ENCODE data around the gene TBC1D5.
"Not testable (repeated sequence)": the region's sequence is repeated elsewhere in the genome, so short reads cannot be mapped to it uniquely, and the experiment has no call there.

The TBC1D5 gene

DNA sequence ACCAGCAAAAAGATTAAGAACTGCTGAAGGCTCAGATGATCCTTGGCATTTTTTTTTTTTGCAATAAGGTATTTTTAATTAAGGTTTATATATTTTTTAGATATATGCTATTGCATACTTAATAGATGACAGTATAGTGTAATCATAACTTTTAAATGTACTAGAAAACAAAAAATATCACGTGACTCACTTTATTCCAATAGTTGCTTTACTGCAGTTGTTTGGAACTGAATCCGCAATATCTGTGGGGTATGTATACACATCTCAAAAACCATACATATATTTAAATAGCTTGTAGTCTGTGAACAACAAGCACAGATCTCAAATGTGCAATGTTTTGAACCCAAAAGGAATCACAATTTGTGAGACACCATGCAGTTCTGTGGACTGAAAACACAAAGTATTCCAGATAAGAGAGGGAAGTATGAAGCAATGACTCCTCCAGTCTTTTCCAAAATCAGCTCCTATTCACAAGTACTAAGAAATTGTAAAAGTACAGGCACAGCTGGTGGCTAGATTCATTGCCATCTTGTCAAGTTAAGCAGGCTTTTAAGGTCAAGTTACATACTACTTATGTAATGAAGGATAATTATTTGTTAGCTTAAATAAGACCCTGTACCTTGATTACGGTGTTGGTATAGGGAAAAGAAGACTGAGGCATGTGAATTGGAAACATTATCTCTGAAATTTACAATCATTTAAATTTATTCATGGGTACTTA lies 331.1 kb downstream of the TBC1D5 start:
- no peak for DNase-seq (ENCODE audit: low read depth in 3 of 3)

DNA sequence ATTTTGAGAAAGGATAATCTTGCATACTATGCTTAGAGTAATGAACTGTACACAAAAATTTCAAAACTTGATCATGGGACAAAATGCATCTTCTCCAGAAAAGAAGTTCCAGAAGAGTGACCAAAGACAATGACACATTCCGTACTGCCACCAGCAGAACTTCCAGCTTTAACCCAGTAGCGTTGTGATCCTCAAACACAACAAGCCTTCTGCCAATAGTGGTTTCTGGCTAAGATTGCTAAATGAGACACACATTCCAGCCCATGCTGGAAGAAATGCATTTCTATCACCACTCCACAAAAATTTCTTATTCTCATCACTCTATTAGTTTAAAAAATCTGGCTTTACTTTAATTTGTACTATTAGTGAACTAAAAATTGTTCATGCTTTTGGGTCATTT lies 334.9 kb downstream of the TBC1D5 start:
- DNase-seq (ENCODE audit: low read depth in 3 of 3) = no peak

DNA sequence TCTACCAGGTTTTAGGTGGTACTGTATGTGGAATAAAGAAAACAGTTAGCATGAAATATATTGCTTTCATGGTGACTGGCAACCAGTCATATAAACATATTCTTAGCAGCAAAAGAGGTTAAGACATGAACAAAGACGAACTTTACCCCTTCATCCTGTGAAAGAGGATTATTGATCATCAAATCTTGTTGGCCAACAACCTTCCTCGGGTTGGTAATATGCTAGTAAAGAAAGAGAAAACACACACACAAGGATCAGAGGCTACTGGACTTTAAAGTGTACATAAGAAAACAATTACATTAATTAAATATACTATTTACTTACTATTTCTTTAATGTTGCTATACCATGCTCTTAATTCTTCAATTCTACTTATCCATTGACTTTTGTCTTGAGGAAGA lies 337.9 kb downstream of the TBC1D5 start:
- DNase-seq (ENCODE audit: low read depth in 3 of 3) = no peak

DNA sequence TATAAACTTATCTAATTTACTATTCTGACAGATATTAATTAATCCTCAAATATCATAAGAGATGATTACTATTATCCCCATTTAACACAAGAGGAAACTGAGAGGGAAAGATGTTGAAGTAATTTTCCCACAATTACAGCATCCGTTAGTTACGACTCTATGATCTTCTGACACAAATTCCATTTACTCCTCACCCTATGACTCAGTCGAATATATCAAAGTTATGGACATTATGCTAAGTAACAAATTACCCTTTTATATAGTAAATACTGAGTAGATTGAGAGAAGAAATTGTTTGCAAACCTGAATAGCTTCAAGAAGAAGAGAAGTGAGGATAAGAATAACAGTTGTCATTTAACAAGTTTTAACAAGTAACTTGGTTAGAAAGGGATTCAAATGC lies 340.0 kb downstream of the TBC1D5 start:
- no peak for DNase-seq (ENCODE audit: low read depth in 3 of 3)

DNA sequence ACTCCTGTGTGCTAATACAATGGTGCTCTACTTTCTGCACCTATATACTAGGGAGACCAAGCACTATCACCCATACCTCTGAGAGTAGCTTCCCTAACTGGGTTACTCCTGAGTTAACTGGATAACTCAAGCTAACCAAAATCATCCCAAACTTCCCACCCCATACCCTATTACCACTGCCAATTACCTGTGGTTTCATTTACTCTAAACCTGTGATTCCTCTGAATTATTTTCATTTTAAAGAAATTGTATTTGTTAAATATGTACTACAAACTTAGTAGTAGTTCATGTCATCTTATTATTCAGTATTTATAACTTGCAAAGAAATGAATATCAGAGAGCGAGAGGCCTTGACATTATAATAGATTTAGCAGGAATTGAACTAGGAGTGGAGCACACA lies 340.5 kb downstream of the TBC1D5 start:
- DNase-seq (ENCODE audit: low read depth in 3 of 3) = no peak

DNA sequence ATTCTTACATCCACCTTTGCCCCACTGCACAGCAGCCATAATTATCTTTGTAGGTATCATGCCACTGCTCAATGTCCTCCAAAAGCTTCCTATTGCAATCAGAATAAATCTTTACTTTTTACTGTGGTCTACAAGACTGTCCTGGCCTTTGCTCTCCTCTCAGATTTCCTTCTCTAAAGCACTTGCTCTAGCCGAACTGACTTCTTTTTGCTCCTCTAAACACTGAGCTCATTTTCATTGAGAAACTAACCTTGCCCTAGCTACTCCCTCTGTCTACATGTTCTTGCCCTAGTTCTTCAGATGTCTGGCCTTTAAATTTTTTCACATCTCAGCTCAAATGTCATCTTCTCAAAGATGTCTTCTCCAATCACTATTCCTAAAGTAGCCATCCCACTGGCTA lies 342.8 kb downstream of the TBC1D5 start:
- DNase-seq (ENCODE audit: low read depth in 3 of 3) = no peak

DNA sequence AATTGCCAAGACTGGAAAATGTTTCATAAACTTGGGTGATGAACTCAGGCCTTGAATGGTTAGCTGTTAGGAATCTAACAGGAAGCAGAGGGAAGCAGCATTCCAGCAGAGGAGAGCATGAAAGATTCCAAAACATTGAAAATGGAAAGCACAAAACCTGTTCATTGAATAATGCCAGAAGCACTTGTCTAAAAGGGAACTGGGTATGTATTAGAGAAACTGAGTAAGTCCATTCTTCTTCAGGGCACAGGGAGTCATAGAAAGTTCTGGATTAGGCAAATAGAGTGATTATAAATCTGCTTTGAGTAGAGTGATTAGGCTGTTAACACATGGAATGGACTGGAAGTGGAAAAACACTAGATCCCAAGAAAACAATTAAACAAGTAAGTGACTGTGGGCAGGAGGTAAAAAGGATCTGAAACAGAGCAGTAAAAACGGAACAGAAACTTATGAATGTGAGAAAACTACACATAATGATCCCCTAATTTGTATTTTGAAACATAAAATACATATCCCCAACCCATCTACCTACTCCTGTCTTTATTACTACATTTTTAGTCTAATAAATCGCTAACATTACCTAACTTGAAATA lies 343.4 kb downstream of the TBC1D5 start:
- DNase-seq (ENCODE audit: low read depth in 3 of 3) = no peak

DNA sequence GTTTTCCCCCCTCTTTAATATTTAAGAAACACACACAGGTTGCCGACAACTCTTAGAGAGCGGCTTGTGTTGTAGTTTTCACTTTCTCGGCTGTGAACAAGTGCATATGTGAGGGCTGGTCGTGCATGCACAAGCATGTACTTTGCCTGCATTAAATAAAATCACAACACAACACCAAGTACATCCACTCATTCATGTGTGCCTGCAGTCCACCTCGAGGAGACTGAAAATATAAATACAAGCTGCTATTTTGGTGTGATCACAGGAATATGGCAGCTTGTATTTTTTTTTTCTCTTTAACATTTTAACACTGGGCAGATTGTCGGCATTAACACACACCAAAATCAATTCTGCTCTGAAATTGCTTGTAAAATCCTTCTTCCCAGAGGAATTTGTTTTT lies 346.4 kb downstream of the TBC1D5 start:
- DNase-seq (ENCODE audit: low read depth in 3 of 3) = no peak

DNA sequence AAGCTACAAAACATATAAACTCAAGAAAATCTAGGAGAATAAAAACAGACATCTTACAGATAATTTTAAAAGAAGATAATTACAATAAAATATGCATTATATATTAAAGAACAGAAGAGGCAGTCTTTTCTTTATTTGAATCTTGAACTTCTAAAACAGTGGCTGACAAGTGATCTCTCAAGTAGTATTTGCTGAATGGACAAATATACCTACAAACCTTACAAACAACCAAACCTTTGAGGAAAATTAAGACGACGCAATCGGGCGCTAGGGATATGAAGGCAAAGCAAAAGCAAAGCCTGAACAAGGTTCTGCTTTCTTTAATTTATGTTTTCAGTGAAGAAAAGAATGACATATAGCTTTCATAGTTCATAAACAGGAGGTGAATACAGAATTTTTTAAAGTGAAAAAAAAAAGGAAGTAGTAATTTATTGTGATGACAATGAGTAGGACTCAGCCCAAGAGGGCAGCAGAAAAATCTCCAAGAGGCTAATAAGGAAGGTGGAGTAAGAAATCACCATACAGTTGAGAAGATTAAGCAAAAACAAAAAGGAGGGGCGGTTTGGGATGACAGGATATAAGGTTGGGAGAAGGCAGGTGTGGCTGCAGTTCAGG lies 347.8 kb downstream of the TBC1D5 start:
- no peak for DNase-seq (ENCODE audit: low read depth in 3 of 3)

DNA sequence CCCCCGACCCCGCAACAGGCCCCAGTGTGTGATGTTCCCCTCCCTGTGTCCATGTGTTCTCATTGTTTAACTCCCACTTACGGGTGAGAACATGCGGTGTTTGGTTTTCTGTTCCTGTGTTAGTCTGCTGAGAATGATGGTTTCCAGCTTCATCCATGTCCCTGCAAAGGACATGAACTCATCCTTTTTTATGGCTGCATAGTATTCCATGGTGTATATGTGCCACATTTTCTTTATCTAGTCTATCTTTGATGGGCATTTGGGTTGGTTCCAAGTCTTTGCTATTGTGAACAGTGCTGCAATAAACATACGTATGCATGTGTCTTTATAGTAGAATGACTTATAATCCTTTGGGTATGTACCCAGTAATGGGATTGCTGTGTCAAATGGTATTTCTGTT lies 349.9 kb downstream of the TBC1D5 start:
- DNase-seq (ENCODE audit: low read depth in 3 of 3) = not testable (repeated sequence)

DNA sequence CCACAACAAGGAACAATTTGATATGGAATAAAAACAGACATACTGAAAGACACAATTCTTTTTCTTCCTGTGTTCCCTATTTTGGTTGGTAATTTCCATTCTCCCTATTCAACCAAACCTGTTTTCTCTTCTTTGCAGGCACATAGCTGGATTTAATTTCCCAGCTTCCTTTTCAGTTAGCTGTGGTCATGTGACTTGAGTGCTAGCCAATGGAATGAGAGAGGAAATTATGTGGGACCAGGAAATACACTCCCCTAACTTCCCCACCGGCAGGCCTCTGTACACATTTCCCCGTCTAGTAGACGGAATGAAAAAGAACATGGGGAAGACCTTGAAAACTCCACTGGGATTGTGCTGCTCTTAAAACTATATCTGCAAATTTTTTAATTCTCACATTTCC lies 351.6 kb downstream of the TBC1D5 start:
- no peak for DNase-seq (ENCODE audit: low read depth in 3 of 3)

DNA sequence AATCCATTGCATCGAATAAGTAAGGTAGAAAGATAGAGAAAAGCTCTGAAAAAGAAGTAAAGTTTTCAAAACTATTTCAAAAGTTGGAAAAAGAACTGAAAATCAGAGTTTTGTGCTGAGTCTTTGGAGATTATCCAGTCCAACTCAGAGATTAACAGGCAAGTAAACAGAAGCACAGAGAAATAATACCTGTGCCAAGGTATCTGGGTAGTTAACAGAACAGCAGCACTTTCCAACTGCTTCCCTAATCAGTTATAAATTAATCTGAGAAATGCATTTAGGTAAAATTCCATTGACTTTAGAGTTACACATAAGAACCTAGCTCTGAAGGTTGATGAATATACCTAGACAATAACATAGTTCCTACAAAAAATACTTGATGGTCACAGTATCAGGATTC lies 355.3 kb downstream of the TBC1D5 start:
- DNase-seq (ENCODE audit: low read depth in 3 of 3) = no peak

DNA sequence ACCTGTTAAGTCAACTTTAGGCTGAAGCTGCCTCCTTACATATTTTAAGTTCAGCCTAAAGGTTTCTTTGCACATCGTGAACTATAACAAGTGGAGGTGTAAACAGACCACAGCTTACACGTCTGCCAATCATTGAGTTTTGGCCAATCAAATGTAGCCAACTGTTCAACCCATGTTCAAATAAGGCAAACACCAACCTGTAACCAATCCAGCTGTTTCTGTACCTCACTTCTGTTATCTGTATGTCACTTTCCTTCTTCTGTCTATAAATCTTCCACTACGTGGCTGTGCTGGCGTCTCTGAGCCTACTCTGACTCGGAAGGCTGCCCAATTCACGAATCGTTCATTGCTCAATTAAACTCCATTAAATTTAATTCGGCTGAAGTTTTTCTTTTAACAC lies 356.0 kb downstream of the TBC1D5 start:
- DNase-seq (ENCODE audit: low read depth in 3 of 3) = no peak

DNA sequence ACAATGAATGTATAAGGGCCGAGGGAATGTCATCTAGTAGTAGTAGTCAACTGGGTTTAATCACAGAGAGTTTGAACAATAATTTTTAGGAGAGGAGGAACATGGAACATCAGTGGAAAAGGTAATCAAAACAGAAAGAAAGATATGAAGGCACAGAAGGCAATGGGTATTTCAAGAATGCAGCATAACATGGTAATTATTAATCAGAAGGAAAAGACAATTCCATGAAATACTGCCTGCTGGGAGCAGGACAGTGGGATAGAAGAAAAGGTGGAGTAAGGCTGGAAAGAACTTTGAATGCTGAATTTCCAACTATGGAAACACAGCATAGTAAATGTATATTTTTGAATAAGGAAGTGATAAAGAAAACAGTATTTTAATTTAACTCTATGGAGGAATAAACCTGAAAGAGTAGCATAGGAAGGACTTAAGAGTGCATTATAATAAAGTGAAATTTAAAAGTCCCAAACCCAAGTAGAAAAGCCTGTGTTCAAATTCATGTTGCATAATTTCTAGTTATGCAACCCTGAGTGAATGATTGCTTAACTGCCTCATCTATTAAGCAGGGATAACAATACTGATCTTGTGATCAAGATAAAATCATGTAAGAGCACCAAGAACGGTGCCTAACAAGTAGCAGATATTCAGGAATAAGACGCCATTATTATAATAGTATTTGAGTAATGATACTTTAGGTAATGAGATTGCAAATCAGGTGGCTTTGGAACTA lies 357.7 kb downstream of the TBC1D5 start:
- DNase-seq (ENCODE audit: low read depth in 3 of 3) = no peak

DNA sequence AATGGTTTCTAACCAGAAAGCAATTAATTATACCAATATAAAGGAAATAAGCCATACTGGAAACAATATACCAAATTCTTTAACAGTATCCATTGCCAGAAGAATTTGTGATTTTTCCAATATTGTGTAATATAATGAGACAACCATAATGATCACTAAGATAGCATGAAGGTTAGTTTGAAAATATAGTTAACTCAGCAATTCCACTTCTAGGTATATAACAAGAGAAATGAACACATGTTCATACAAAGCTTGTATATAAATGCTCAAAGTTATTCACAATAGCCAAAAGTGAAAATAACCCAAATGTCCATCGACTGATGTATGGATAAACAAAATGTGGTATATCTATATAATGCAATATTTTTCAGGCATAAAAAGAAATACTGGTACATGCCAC lies 369.1 kb downstream of the TBC1D5 start:
- no peak for DNase-seq (ENCODE audit: low read depth in 3 of 3)

DNA sequence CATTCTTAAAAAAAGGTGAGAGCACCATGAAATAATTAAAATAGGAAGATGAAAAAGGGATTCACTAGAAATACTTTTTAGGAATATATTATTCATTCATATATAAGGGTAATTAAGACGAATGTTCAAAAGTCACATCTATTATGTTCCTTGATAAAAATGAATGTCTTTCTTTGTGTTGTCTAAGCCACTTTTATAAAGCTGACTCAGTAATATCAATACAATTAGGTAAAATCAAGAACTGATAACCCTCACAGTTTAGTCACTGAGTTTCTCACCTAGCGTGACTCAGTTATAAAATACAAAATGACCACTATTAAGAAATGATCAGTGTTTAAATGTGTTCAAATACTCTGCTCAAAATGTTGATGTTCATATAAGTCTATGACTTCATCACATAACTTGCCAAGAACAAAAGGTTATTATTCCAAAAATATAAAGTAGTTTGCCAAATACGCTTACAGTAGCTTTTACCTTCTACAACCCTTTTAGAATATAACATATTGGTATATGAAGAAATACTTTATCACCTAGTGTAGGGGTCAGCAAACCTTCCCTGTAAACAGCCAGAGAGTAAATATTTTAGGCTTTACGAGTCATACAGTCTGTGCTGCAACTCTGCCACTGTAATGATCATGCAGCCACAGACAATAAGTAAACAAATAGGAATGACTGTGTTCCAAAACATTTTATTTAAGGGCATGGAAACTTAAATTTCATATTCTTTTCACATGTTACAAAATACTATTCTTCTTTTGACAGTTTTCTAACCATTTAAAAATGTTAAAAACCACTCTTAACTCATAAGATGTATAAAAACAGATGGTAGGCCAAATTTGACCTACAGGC lies 369.8 kb downstream of the TBC1D5 start:
- DNase-seq (ENCODE audit: low read depth in 3 of 3) = no peak

DNA sequence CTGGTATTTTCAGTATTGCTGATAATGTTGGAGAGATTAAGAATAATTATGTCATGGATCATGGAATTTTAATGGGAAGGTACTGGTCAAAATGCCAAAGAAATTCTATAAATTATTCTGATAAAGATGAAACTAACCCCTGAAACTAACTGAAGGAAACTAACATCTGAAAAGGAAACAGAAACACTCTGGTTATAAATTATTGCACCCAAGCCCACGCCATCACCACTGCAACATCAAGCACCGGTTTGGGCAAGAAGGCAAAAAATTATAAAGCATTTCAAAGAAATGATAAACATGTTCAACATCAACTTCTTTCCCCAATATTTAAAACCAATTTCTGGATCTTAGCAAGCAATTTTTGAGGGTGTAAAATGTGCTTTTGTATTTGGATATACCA lies 372.5 kb downstream of the TBC1D5 start:
- DNase-seq (ENCODE audit: low read depth in 3 of 3) = no peak

DNA sequence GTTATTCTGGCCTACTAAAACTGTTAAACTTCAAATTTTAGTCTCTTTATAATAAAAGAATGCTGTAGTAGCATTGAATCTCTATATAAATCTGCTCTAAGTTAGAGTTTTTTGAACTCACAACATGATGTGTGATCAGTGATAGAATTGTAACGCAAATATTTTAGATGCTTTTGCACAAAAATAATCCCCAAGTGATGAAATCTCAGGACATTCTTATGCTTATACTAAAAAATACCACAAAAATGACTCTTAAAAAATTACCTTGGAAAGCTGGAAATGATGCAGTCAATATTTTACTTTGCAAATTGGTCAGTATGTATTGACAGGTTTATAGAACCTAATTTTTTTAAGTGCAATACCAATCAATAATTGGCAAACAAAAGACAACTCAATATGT lies 375.3 kb downstream of the TBC1D5 start:
- DNase-seq (ENCODE audit: low read depth in 3 of 3) = no peak

DNA sequence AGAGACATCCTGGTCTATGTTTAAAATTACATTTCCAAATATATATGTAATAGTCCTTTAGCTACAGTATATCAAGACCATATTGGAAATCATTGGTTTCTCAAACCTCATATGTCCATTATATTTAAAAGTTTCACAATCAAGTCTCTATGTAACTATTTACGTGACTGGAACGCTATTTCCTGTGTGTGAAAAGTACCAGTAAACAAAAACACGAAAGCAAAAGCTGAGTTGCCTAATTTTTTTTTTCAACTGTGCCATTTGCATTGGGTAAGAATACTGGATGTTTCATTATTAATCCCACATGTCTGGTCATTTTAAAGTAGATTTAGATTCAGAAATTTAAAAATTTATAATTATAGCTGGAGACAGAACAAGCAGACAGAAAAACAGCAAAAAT lies 381.4 kb downstream of the TBC1D5 start:
- no peak for DNase-seq (ENCODE audit: low read depth in 3 of 3)

DNA sequence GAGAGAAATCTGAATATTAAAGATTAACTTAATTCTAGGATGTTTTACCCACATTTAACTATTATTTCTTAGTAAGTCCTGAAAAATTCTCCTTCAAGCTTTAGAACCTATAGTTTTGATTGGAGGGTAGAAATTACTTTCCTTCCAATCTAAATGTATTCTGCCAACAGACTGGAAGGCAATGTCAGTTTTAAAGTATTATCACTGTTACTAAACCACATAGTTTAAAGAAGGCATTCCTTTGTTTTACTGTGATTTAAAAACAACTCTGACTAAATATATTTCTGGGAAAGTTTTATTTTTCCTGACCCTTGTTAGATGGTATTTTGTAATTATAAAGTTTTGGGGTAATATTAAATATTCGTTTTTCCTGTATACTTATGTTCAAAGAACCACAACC lies 382.5 kb downstream of the TBC1D5 start:
- DNase-seq (ENCODE audit: low read depth in 3 of 3) = no peak

DNA sequence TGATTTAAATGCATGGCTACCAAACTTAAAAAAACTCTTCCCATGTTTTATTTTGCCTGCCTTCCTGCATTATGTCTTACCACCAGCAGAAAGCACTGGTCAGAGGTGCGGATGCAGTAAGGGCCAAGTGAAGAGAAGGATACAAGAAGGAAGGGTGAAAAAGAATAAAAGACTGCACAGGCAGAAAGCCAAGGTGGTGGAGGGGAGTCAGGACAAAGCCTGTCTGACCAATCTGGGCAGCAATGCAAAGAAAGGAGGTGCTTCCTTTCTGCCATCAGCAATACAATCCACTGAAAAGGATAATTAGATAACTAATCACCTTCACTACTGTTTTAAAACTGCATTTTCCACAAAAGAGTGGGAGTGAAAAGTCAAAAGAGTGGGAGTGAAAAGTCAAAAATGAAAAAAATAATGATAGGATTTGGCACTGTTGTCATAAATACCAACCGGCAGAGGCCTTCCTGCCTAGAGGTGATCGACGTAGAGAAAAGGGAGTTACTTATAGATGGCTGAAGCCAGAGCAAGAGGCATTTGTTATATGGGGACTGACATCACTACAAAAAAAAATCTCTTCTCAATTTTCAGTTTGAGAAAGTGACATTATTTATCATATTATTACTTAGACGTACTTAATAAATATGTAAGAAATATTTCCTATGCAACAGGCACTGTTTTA lies 385.3 kb downstream of the TBC1D5 start:
- no peak for DNase-seq (ENCODE audit: low read depth in 3 of 3)

Data from stimulated activated CD4-positive, alpha-beta T cell treated with anti-CD3 and anti-CD28 coated beads, TNF-alpha, amount 100 ng/mL, for 4 hours (primary cell).